ENCODE data around the gene TBKBP1.

DNA sequence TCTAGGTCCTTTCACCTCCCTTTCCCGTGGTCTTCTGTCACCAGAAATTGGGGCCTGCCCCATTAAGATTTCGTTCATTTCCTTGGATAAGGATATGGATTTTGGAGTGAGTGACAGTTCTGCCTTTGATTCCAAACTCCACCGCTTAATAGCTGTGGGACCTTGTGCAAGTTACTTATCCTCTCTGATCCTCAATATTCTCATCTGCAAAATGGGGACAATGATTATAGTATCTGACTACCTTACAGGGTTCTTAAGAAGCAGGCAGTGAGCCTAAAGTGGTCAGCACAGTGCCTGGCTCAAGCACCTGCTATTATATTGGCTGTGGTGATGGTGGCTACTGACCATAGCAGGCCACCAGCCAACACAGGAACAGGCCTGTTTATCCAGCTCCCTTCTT lies 15.6 kb downstream of the TBKBP1 start:
- TF ChIP-seq, protein P1, sequence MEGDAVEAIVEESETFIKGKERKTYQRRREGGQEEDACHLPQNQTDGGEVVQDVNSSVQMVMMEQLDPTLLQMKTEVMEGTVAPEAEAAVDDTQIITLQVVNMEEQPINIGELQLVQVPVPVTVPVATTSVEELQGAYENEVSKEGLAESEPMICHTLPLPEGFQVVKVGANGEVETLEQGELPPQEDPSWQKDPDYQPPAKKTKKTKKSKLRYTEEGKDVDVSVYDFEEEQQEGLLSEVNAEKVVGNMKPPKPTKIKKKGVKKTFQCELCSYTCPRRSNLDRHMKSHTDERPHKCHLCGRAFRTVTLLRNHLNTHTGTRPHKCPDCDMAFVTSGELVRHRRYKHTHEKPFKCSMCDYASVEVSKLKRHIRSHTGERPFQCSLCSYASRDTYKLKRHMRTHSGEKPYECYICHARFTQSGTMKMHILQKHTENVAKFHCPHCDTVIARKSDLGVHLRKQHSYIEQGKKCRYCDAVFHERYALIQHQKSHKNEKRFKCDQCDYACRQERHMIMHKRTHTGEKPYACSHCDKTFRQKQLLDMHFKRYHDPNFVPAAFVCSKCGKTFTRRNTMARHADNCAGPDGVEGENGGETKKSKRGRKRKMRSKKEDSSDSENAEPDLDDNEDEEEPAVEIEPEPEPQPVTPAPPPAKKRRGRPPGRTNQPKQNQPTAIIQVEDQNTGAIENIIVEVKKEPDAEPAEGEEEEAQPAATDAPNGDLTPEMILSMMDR (IDR thresholded peaks at IDR 0.05; ENCODE audit: borderline replicate concordance, extremely low read depth, low read length, poor library complexity, severe bottlenecking): no peak
- TF ChIP-seq EZH2 (IDR thresholded peaks at IDR 0.05; ENCODE audit: borderline replicate concordance, low read depth, low read length, severe bottlenecking): no peak
